Common myeloid progenitor, CD34-positive (primary cell): ENCODE data around the gene DCAF15.
A peak's percentile ranks its signal among the peaks of the same experiment; 100 is the strongest.

Experiments
- CTCF ChIA-PET: fragments of 350-600 bp; sonication (Branson Sonifier 250); formaldehyde crosslinking; loops from one replicate; lab custom pipeline; 2021; ENCODE audit warnings: antibody characterized with exemption; lab: Charles Lee
- POLR2A ChIA-PET: fragments of 350-600 bp; sonication (Branson Sonifier 250); formaldehyde crosslinking; loops from one replicate; lab custom pipeline; 2021; ENCODE audit warnings: antibody characterized with exemption; lab: Charles Lee
- DNase-seq, 3 donors: peaks; one replicate each; pipeline versions ENCODE4 v3.0.0 to v3.0.0-alpha.2; 2013
- H3K27ac ChIP-seq, 2 experiments: 1 replicate in 1 of 2; 2 replicates in 1 of 2; pipeline ENCODE4 v1.7.0; 2013; ENCODE audit warnings: inconsistent platforms in 2 of 2, low read length in 2 of 2, mild to moderate bottlenecking in 2 of 2, low read depth in 1 of 2, moderate library complexity in 1 of 2; ENCODE audit not compliant: severe bottlenecking in 2 of 2, insufficient read depth in 1 of 2, poor library complexity in 1 of 2
- H3K27me3 ChIP-seq, 5 experiments: replicated peaks in 2 of 5; 1 replicate in 3 of 5; 2 replicates in 2 of 5; pipeline versions ENCODE4 v1.6.1 to v1.7.0; 2013; ENCODE audit warnings: low read length in 4 of 5, mild to moderate bottlenecking in 2 of 5, moderate library complexity in 2 of 5, inconsistent platforms in 1 of 5; ENCODE audit not compliant: insufficient read depth in 5 of 5, control insufficient read depth in 4 of 5
- H3K36me3 ChIP-seq, 4 experiments: 1 replicate in 2 of 4; 2 replicates in 2 of 4; pipeline versions ENCODE4 v1.6.1 to v1.7.0; 2013; ENCODE audit warnings: low read length in 3 of 4, control low read depth in 1 of 4, mild to moderate bottlenecking in 1 of 4; ENCODE audit not compliant: control insufficient read depth in 4 of 4, insufficient read depth in 4 of 4
- H3K4me1 ChIP-seq, 4 experiments: 1 replicate in 3 of 4; 2 replicates in 1 of 4; pipeline versions ENCODE4 v1.6.1 to v1.7.1; 2013; ENCODE audit warnings: low read length in 3 of 4, mild to moderate bottlenecking in 3 of 4, control low read depth in 1 of 4, inconsistent platforms in 1 of 4, moderate library complexity in 1 of 4; ENCODE audit not compliant: control insufficient read depth in 4 of 4, insufficient read depth in 4 of 4; ENCODE audit errors: control extremely low read depth in 1 of 4
- H3K4me3 ChIP-seq, 7 experiments: 1 replicate in 4 of 7; 2 replicates in 3 of 7; pipeline versions ENCODE4 v1.5.1 to v1.7.0; 2013; ENCODE audit warnings: mild to moderate bottlenecking in 7 of 7, low read length in 6 of 7, moderate library complexity in 6 of 7, inconsistent platforms in 2 of 7, low read depth in 2 of 7, control low read depth in 1 of 7; ENCODE audit not compliant: insufficient read depth in 4 of 7, control insufficient read depth in 1 of 7; ENCODE audit errors: extremely low read depth in 1 of 7
- H3K9me3 ChIP-seq, 5 experiments: 1 replicate in 4 of 5; 2 replicates in 1 of 5; pipeline versions ENCODE4 v1.6.1 to v1.7.1; 2013; ENCODE audit warnings: low read length in 4 of 5, mild to moderate bottlenecking in 2 of 5, inconsistent platforms in 1 of 5, low read depth in 1 of 5, moderate library complexity in 1 of 5; ENCODE audit not compliant: control insufficient read depth in 4 of 5, insufficient read depth in 2 of 5; ENCODE audit errors: control extremely low read depth in 1 of 5
- WGBS: methylation state at CpG from one replicate; pipeline ENCODE4 v1.1.5; 2013; ENCODE audit not compliant: insufficient coverage; 5-methylcytosine and 5-hydroxymethylcytosine counted together

Gene DCAF15

DNA sequence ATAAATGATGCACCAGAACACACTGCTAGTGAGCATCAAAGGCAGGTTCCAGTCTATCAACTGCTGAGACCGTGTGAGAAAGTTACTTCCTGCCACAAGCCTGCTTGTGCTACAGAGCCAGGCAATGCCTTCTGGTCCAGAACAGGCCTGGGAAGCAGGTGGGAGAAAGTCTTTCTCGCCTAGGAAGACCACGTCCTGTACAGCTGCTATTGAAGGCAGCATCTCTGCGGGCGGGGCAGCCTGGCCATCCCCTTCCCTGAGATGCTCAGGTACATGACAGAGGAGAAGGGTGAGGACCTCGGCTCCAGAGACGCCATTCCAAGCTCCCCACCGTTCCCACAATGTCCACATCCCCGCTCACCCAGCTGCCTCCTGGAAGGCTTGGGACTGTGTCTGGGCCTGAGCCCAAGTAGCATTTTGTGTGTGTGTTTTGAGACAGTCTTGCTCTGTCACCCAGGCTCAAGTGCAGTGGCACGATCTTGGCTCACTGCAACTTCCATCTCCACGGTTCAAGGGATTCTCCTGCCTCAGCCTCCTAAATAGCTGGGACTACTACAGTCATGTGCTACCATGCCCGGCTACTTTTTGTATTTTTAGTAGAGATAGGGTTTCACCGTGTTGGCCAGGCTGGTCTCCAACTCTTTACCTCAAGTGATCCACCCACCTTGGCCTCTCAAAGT, 50.4 kb downstream of the DCAF15 start:
- peak in 2 of 3 donors; percentile 44 for DNase-seq
- Histone ChIP-seq H3K9me3 (peaks cover 0 to 10% (median 6%) of the 10 kb centered on the region in 5 experiments), H3K27ac (peak overlapping the region; percentile 74 to 86), H3K4me3 (peak overlapping the region in 2 of 7 experiments; percentile 12 to 56), H3K27me3 (no peaks in the 10 kb centered on the region), H3K36me3 (peaks cover 0 to 14% (median 4%) of the 10 kb centered on the region in 4 experiments), H3K4me1 (peaks cover 15 to 56% (median 51%) of the 10 kb centered on the region in 4 experiments)
- ChIA-PET CTCF (interaction anchor here (1.2 to 5.8 kb wide), 4 partner anchors 9 to 25 kb away, joined by 3 to 39 read pairs (median 16); no protein-coding TSS in a partner anchor), POLR2A (interaction anchor here (0.6 to 5.9 kb wide), 2 partner anchors 16 to 152 kb away, joined by 4 to 29 read pairs; no protein-coding TSS in a partner anchor)
- WGBS: 33% methylated on average over 4 of the region's 13 CpGs

DNA sequence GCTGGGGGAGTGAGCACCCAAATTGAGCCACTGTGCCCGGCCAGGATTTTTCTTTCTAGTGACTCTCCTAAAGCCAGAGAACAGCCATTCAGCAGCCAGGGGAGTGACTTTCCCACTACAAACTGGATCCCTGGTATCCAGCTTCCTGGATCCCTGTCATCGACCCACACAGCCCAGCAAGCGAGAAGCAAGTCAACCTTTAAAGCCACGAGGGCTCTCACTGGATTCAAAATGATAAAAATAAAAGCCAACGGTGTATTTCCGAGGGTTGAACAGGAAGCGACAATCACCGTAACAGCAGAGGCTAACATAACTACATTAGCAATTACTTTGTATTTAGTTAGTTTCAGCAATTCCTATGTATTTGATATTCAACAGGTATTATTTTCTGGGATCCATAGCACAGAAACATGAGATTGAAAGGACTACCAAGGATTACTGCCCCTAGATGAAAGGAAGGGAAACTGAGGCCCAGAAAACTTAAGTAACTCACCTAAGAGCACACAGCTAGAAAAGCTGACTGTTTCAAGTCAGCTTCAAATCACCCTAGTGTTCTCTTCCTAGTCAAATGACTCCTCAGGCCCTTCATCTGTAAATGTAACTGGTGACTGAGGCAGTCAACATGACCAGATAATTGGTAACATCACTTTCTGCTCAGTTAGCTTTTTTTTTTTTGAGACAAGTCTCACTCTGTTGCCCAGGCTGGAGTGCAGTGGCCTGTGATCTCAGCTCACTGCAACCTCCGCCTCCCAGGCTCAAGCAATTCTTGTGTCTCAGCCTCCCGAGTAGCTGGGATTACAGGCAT, 51.1 kb downstream of the DCAF15 start:
- ChIA-PET CTCF (interaction anchor here (1.0 to 5.8 kb wide), 8 partner anchors 10 to 126 kb away, joined by 3 to 39 read pairs (median 5); no protein-coding TSS in a partner anchor), POLR2A (interaction anchor here (0.6 to 5.9 kb wide), 4 partner anchors 14 to 52 kb away, joined by 3 to 29 read pairs (median 4); no protein-coding TSS in a partner anchor)
- peaks cover 0 to 9% (median 2%) of the 10 kb centered on the region in 4 experiments for H3K36me3 ChIP-seq
- peak overlapping the region; percentile 74 to 86 for H3K27ac ChIP-seq
- H3K4me1 ChIP-seq: peaks cover 15 to 56% (median 51%) of the 10 kb centered on the region in 4 experiments
- no peaks in the 10 kb centered on the region for H3K27me3 ChIP-seq
- H3K4me3 ChIP-seq: peak overlapping the region in 3 of 7 experiments; percentile 12 to 56 (median 26)
- WGBS: 83% methylated on average over 2 of the region's 10 CpGs
- DNase-seq: peak in 2 of 3 donors; percentile 40 to 44
- H3K9me3 ChIP-seq: peaks cover 0 to 8% (median 5%) of the 10 kb centered on the region in 5 experiments

DNA sequence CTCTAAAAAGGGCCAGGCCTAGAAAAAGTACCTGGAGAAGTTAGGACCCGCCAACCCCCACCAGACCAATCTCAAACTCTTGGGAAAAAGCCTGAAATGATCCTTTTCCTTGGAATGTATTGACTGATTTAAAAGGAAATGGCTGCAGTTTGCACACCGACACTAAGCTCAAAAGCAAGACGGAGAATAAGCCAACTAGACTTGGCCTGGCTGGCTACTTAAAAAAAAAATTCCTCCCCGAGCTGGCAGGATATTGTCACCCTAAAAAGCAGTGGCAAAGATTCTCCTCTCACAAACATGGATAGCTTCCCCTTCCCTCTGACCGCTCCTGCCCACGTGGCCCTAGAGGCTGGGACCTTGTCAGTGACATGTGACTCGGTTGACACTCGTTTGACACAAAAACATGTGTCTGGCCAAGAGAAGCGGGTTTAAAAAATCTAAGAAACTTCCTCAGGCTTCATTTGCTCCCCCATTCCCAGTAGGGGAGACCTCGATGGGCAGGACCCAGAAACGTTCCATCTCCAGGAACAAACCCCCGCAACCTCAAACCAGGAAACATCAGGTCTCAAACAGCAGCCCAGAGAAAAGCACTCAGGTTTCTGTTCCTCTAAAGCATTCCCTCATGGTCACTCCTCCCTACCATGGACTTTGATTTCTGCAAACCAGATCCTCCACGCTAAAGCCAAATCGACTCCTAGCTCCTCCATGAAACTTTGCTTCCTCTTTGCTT, 52.5 kb downstream of the DCAF15 start:
- ChIA-PET CTCF (interaction anchor here (0.7 to 5.8 kb wide), 12 partner anchors 11 to 125 kb away, joined by 3 to 39 read pairs (median 3); partner anchors contain the start of gene IL27RA), POLR2A (interaction anchor here (0.6 to 5.9 kb wide), 6 partner anchors 14 to 209 kb away, joined by 3 to 29 read pairs (median 4); no protein-coding TSS in a partner anchor)
- H3K27ac ChIP-seq: peak overlapping the region; percentile 46 to 99
- WGBS: 5% methylated on average over 11 of the region's 14 CpGs
- H3K27me3 ChIP-seq: no peaks in the 10 kb centered on the region
- peak overlapping the region in 5 of 7 experiments; percentile 11 to 89 (median 61) for H3K4me3 ChIP-seq
- H3K9me3 ChIP-seq: no peaks in the 10 kb centered on the region
- peaks cover 15 to 56% (median 52%) of the 10 kb centered on the region in 4 experiments for H3K4me1 ChIP-seq
- H3K36me3 ChIP-seq: no peaks in the 10 kb centered on the region
- peak; percentile 39 to 70 (median 69) for DNase-seq

DNA sequence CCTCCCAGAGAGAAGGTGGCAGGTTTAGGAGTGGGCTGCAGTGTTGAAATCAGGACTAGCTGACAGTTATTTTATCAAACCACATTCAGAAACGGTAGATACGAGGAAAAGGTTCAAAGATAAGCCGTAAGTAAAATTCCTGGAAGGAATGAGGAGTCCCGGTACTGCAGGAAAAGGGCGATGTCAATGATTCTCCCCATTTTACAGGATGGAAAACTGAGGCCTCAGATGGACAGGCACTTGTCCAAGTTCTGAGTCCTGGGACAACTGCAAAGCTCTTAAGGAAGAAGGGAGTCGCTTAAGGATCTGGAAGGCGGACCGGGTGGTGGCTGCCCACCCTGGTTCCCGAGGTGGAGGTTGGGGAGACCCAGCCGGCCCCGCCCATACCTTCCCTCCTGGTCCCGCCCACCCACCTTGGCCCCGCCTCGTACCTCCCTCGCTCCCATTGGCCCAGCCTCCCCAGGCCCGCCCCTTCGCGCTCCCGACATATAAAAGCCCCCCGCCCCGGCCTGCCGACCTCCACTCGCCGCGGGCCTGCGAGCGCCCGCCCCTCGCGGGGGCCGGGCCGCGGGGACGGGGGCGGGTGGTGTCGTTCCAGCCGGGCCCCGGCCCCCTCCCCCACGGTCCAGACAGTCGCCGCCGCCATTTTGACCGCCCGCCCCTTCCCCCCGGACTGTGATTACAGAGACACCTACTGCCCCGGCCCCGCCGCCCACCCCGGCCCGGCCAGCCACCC, 53.2 kb downstream of the DCAF15 start:
- Histone ChIP-seq H3K4me3 (peak overlapping the region; percentile 1 to 89 (median 61)), H3K4me1 (peaks cover 15 to 54% (median 51%) of the 10 kb centered on the region in 4 experiments), H3K27me3 (no peaks in the 10 kb centered on the region), H3K36me3 (no peaks in the 10 kb centered on the region), H3K27ac (peak overlapping the region; percentile 99), H3K9me3 (no peaks in the 10 kb centered on the region)
- peak; percentile 89 to 95 (median 94) for DNase-seq
- CTCF ChIA-PET: interaction anchor here (0.7 to 5.8 kb wide), 11 partner anchors 12 to 126 kb away, joined by 3 to 39 read pairs (median 3); partner anchors contain the start of gene IL27RA
- POLR2A ChIA-PET: interaction anchor here (0.7 to 5.9 kb wide), 10 partner anchors 16 to 208 kb away, joined by 3 to 29 read pairs (median 5); partner anchors contain the start of gene IL27RA
- WGBS: 3% methylated on average over 26 of the region's 50 CpGs

DNA sequence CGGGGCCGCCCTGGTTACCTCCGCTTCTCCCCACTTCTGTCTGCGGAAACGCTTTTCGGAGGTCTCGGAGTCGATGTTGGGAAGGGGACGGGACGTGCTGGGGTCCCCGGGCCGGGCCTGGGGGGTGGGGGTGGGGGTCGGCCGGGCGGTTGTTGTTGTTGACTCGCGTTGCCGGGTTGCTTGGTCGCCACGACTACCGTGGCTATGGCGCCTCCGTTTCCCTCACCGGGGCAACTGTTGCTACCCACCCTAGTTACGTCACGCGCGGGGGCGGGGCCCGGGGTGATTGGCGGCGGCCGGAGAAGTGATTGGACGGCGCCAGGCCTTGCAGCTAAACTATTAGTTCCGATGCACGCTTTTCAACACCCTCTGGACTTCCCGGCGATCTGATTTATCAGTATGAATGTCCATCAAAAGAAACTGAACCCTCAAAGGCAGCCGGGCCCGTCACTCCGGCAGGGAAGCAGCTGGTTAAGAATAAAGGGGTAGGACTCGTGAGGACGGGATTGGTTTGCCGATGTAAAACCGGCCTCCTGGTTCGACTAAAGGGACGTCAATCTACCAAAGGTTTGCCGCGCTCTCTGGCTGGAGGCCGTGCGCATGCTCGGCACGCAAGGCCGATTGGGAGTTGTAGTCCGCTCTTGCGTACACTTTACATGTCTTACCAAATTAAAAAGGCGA, 53.9 kb downstream of the DCAF15 start, which contains the start of gene RFX1:
Gene RFX1 (minus strand): TSS at position 236 of the 681 bp plus-strand sequence. CDS start 12,477 bp downstream, outside the sequence.
- Histone ChIP-seq H3K4me3 (peak within 1 kb of the TSS; percentile 68 to 89 (median 79)), H3K36me3 (no peaks in the 10 kb centered on the region), H3K4me1 (peaks cover 15 to 49% (median 45%) of the 10 kb centered on the region in 4 experiments), H3K27me3 (no peaks in the 10 kb centered on the region), H3K27ac (peak within 1 kb of the TSS; percentile 99), H3K9me3 (no peaks in the 10 kb centered on the region)
- DNase-seq: peak; percentile 100
- 0% methylated on average over 37 of the region's 58 CpGs for WGBS
- ChIA-PET POLR2A (interaction anchor here (0.9 to 5.9 kb wide), 8 partner anchors 16 to 167 kb away, joined by 3 to 29 read pairs (median 5); partner anchors contain the start of gene IL27RA), CTCF (interaction anchor here (0.9 to 5.8 kb wide), 8 partner anchors 9 to 53 kb away, joined by 3 to 39 read pairs (median 4); partner anchors contain the start of genes IL27RA and RLN3)
